ENCODE measurements around the gene ASB2.

Gene ASB2

GRCh38 chr14:94001016-94001415 lies 24.6 kb upstream of the ASB2 start:
- DNase-seq: no peak

DNA sequence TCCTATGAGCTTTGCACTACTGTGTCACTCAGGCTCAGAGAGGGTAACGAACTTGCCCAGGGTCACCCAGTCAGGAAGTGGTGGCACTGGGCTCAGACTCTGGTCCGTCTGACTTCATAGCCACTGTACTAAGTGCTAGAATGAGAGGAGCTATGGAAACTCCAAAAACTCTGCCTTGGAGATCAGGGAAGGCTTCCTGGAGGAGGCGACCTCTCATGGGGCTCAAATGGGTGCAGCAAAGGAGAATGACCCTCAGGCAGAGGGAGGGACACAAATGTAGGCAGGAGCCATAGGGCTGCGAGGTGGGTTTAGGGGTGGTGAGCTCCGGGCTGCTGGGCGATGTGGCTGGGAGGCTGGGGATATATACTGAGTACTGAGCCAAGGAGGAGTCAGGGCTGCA lies 23.9 kb upstream of the ASB2 start:
- no peak for DNase-seq

- no peak for DNase-seq
Measured at GRCh38 chr14:93999573-93999972, 23.2 kb upstream of the ASB2 start.

- DNase-seq: no peak
Measured at GRCh38 chr14:93998871-93999403, 22.6 kb upstream of the ASB2 start.

DNA sequence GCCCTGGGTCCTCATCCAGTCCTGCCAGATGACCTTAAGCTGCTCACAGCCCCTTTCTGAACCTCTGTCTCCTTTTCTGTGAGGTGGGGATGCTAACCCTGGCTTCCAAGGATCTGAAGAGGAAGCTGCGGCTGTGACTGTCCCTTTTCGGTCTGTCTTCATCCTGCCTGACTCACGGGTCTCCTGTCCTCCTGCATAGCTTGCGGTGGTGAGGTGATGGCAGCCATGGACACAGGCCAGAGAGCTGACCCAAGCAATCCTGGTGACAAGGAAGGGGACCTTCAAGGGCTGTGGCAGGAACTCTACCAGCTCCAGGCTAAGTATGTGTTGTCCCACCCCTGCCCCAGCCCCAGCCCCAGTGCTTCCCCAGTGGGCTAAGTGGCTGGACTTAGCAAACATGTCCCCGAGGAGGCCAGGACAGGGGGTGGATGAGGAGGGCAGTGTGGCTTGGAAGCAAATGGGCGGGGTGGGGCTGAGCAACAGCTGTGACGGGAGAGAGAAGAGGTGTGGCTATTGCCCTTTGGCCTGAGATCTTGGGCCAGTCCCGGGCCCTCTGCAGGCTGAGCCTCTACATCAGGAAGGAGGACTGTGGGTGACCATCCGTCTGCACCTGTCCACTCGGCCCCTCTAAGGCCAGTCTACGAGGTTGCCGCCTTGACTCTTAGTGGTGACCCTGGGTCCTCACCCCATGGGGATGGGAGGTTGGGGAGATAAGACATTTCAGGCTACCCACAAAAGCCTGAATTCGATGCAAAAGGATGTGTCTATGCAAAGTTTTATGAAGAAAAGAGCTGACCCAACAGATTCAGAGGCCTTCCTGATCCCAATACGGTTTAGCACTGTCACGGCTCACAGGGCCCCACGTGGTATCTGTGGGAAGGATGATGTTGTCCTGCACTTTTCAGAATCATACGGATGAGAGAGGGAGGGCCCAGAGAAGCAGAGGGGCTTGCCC lies 21.8 kb upstream of the ASB2 start:
- DNase-seq: no peak

GRCh38 chr14:93997082-93997481 lies 20.7 kb upstream of the ASB2 start, which contains the start of gene CCDC197:
Gene CCDC197, plus strand, starts transcription at chr14:93997301. Its CDS starts 831 bp downstream, at chr14:93998132.
- no peak for DNase-seq

- no peak for DNase-seq
Measured at GRCh38 chr14:93996130-93996695, 19.8 kb upstream of the ASB2 start.

GRCh38 chr14:93994919-93995682 lies 18.7 kb upstream of the ASB2 start:
- no peak for DNase-seq

DNA sequence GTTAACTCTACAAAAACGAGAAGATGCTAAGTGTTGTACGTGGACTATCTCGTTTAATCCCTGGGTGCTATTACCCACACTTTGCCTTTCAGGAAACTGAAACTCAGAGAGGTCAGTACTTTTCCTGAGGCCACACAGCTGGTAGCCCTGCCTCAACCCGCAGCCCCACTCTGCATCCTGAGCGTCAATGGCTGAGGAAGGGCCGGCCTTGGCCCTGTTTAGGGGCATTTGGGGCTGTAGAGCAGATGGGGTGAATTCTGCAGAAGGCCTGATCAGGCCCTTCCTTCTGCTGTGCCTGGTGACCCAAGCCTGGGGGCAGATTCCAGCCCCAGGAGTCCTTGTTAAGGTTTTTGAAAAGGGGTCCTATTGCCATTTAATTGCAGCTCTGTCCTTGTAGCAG lies 17.0 kb upstream of the ASB2 start:
- DNase-seq: no peak

- no peak for DNase-seq
Measured at GRCh38 chr14:93991649-93992048, 15.3 kb upstream of the ASB2 start.

DNA sequence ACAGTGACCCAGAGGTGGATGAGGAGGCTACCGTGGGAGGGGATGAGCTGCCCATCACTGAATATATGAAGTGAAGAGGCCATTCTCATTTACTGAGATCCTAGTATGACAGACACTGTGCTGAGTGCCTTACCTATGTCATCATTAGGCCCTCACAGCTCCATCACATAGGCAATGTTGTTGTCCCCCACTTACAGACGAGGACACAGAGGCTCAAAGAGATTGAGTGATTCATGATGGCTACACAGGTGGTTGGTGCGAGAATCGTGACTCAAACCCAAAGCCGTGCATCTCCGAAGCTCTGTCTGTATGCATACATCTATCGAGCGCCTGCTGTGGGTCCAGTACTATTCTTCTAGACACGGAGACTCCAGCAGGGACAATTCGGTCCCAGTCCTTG lies 14.8 kb upstream of the ASB2 start:
- DNase-seq: no peak

- DNase-seq: no peak
Measured at GRCh38 chr14:93989939-93990338, 13.6 kb upstream of the ASB2 start.

- DNase-seq: no peak
Measured at GRCh38 chr14:93987815-93988476, 11.6 kb upstream of the ASB2 start.

DNA sequence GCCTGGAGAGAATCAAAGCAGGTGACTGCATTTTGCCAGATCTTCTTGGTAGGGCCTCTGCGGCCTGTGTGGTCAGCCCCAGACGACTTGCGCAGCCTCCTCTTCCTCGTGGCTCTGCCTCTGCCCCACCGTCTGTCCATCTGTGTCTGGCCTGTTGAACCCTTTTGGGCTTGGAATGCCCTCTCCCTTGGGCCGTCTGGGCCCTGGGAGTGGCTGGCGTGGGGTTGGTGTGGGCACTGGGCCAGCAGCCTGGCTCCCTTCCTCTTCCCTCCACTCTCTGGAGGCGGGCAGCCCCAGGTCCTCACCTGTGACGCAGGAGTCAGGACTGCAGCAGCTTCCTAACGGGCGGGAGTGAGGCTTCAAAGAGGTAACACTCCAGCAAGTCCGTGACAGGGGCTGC lies 11.0 kb upstream of the ASB2 start:
- no peak for DNase-seq

- DNase-seq: no peak
Measured at GRCh38 chr14:93986955-93987354, 10.6 kb upstream of the ASB2 start.

- DNase-seq: no peak
Measured at GRCh38 chr14:93984987-93985410, 8.6 kb upstream of the ASB2 start.

DNA sequence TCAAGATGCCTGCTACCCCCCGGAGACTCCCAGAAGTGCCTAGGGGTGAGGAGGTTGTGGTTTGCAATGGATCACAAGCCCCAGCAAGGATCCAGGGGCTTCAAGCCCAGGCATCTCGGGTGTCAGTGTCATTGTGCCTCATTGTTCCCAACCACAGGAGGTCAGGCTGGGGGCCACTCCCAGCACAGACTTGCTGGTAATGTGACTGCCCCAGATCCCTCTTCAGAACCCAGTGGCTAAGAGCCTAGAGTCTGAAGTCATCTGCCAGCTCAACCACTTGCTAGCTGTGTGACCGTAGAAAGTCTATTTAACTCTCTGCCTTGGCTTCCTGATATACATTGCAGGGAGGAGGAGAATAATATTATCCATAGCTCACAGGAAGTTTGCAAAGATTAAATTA lies 7.7 kb upstream of the ASB2 start:
- DNase-seq: no peak

DNA sequence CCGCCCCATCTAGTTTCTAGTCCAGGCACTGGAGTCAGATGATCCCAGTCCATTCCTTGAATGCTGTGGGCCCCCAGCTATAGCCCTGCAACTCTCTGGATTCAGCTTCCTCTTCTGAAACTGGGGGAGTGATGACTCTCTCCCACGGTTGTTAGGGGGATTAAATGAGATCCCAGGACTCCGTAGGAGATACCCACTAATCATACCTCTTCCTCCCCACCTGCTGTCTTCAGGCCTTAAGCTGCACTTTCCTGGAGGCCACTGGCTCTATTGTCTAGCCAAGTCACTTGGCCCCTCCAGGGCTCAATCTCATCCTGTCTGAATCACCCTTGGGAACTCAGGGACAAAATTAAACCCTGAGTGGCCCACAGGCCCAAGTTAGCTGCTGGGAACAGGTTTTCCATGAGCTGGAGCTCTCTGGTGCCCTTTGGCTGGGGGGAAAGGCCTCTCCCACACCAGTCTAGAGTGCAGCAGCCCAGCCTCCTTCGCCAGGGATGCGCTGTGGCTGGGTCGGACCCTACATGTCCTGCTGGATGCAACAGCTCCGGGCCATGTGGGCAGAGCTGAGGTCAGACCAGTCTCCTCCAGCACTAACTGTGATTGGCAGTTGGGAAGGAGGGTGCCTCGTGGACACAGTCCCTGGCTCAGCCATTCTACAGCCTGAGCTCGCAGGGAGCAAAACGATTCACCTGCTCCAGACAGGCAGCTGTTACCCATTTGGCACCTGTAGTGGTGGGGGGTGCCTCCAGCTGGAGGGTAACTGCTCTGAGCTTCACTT lies 6.0 kb upstream of the ASB2 start:
- no peak for DNase-seq

GRCh38 chr14:93981316-93982229 lies 5.2 kb upstream of the ASB2 start:
- no peak for DNase-seq

- DNase-seq: no peak
Measured at GRCh38 chr14:93980456-93981201, 4.3 kb upstream of the ASB2 start.
